ENCODE results near the gene RGS9. TPM values are rescaled to one million over a fixed set of nuclear protein-coding genes. Genes with fewer than 3 reads are reported as not detected.

Gene RGS9
- total RNA-seq, 1 donor from 2014 or later = 8.1 TPM

GRCh38 chr17:65131240-65131639, 5.9 kb upstream of the RGS9 start:
- Histone ChIP-seq H3K4me1 (no peaks in the 10 kb centered on the region), H3K9me3 (no peaks in the 10 kb centered on the region), H3K27me3 (no peaks in the 10 kb centered on the region), H3K4me3 (no peak overlapping the region), H3K36me3 (no peaks in the 10 kb centered on the region), H3K27ac (peak overlapping the region; percentile 29)
- no peak for TF ChIP-seq POLR2A (IDR thresholded peaks at IDR 0.05)
- no peak for TF ChIP-seq CTCF (IDR thresholded peaks at IDR 0.05)
- TF ChIP-seq POLR2AphosphoS5 (IDR thresholded peaks at IDR 0.05; ENCODE audit: insufficient read depth in 1 of 2, low read depth in 1 of 2) = no peak
- no peak for DNase-seq (ENCODE audit: extremely low spot score in 2 of 2)
- intact Hi-C loops (cut with DNase I) = no loop called here

- H3K36me3 ChIP-seq = no peaks in the 10 kb centered on the region
- intact Hi-C loops (cut with DNase I) = no loop called here
- H3K4me1 ChIP-seq = peaks cover 5% of the 10 kb centered on the region
- no peaks in the 10 kb centered on the region for H3K9me3 ChIP-seq
- TF ChIP-seq POLR2A (IDR thresholded peaks at IDR 0.05) (no peak), CTCF (IDR thresholded peaks at IDR 0.05) (no peak), POLR2AphosphoS5 (IDR thresholded peaks at IDR 0.05; ENCODE audit: insufficient read depth in 1 of 2, low read depth in 1 of 2) (no peak)
- DNase-seq (ENCODE audit: extremely low spot score in 2 of 2) = no peak
- no peak overlapping the region for H3K4me3 ChIP-seq
- no peaks in the 10 kb centered on the region for H3K27me3 ChIP-seq
- peak overlapping the region; percentile 40 for H3K27ac ChIP-seq
Measured at GRCh38 chr17:65131946-65132345, 5.2 kb upstream of the RGS9 start.

GRCh38 chr17:65134035-65134434, 3.1 kb upstream of the RGS9 start:
- Histone ChIP-seq H3K36me3 (no peaks in the 10 kb centered on the region), H3K4me1 (peaks cover 14% of the 10 kb centered on the region), H3K27ac (no peak overlapping the region), H3K9me3 (no peaks in the 10 kb centered on the region), H3K4me3 (no peak overlapping the region), H3K27me3 (no peaks in the 10 kb centered on the region)
- TF ChIP-seq CTCF (IDR thresholded peaks at IDR 0.05) (no peak), POLR2A (IDR thresholded peaks at IDR 0.05) (no peak), POLR2AphosphoS5 (IDR thresholded peaks at IDR 0.05; ENCODE audit: insufficient read depth in 1 of 2, low read depth in 1 of 2) (no peak)
- intact Hi-C loops (cut with DNase I) = no loop called here
- DNase-seq (ENCODE audit: extremely low spot score in 2 of 2) = no peak

- H3K36me3 ChIP-seq = no peaks in the 10 kb centered on the region
- peaks cover 14% of the 10 kb centered on the region for H3K4me1 ChIP-seq
- TF ChIP-seq CTCF (IDR thresholded peaks at IDR 0.05) (no peak), POLR2AphosphoS5 (IDR thresholded peaks at IDR 0.05; ENCODE audit: insufficient read depth in 1 of 2, low read depth in 1 of 2) (no peak), POLR2A (IDR thresholded peaks at IDR 0.05) (no peak)
- intact Hi-C loops (cut with DNase I) = no loop called here
- H3K9me3 ChIP-seq = no peaks in the 10 kb centered on the region
- H3K27ac ChIP-seq = no peak overlapping the region
- H3K4me3 ChIP-seq = no peak overlapping the region
- no peaks in the 10 kb centered on the region for H3K27me3 ChIP-seq
- DNase-seq (ENCODE audit: extremely low spot score in 2 of 2) = no peak
Measured at GRCh38 chr17:65139101-65139764, 2.1 kb downstream of the RGS9 start.

- intact Hi-C loops (cut with DNase I) = no loop called here
- Histone ChIP-seq H3K27me3 (no peaks in the 10 kb centered on the region), H3K36me3 (no peaks in the 10 kb centered on the region), H3K9me3 (no peaks in the 10 kb centered on the region), H3K4me1 (peaks cover 8% of the 10 kb centered on the region), H3K27ac (no peak overlapping the region), H3K4me3 (no peak overlapping the region)
- DNase-seq (ENCODE audit: extremely low spot score in 2 of 2) = no peak
- TF ChIP-seq CTCF (IDR thresholded peaks at IDR 0.05) (no peak), POLR2AphosphoS5 (IDR thresholded peaks at IDR 0.05; ENCODE audit: insufficient read depth in 1 of 2, low read depth in 1 of 2) (no peak), POLR2A (IDR thresholded peaks at IDR 0.05) (no peak)
Measured at GRCh38 chr17:65142247-65142646, 5.1 kb downstream of the RGS9 start.

Measured in vagina (tissue), 2 donors.